ENCODE data around the gene HTR1A.

The HTR1A gene

DNA sequence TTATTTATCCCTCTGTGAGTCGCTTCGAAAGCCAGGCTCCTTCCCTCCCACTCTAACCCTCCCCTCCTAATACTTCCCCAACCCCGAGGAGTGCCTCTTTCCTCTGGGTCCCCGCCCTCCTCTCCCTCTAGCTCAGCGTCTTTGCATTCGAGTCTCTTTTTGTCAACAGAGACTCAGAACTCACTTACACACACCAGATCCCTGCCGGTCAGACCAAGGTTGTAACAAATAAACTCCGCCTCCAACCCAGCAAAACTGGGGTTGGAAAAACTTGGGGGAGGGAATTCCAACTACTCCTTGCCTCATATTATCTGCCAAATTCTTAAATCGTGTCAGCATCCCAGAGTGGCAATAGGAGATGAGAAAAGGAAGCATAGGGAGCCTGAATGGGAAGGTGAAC lies at the start of gene HTR1A:
Gene HTR1A (minus strand): TSS at position 167 of the 400 bp plus-strand sequence. CDS start 726 bp downstream, outside the sequence.
- no peak within 1 kb of the TSS for H3K9ac ChIP-seq (ENCODE audit: insufficient read length, low read depth)
- H3K27me3 ChIP-seq (ENCODE audit: insufficient read depth, insufficient read length), result peaks cover 32% of the 10 kb centered on the region
- H3K4me1 ChIP-seq (ENCODE audit: insufficient read depth, insufficient read length), result no peaks in the 10 kb centered on the region
- no peak for DNase-seq (ENCODE audit: low read depth, low spot score)
- no peaks in the 10 kb centered on the region for H3K36me3 ChIP-seq (ENCODE audit: insufficient read depth, insufficient read length, low read length)
- TF ChIP-seq SUZ12 (IDR thresholded peaks at IDR 0.05; ENCODE audit: extremely low read depth, insufficient read depth, insufficient read length) (no peak), YY1 (IDR thresholded peaks at IDR 0.05; ENCODE audit: insufficient read depth, insufficient read length) (no peak), ZNF274 (IDR thresholded peaks at IDR 0.05; ENCODE audit: low read depth, low read length) (no peak)
- peaks cover 6% of the 10 kb centered on the region; the same call in 1 of the 2 replicates for H3K9me3 ChIP-seq (ENCODE audit: insufficient read depth, low read length)
- H3K4me3 ChIP-seq (ENCODE audit: insufficient read length, low read depth), result peak within 1 kb of the TSS; percentile 18

GRCh38 chr5:64003966-64004365 lies 41.7 kb upstream of the HTR1A start:
- Histone ChIP-seq H3K4me1 (ENCODE audit: insufficient read depth, insufficient read length) (no peaks in the 10 kb centered on the region), H3K9ac (ENCODE audit: insufficient read length, low read depth) (no peak overlapping the region), H3K36me3 (ENCODE audit: insufficient read depth, insufficient read length, low read length) (no peaks in the 10 kb centered on the region), H3K4me3 (ENCODE audit: insufficient read length, low read depth) (no peak overlapping the region), H3K9me3 (ENCODE audit: insufficient read depth, low read length) (no peaks in the 10 kb centered on the region), H3K27me3 (ENCODE audit: insufficient read depth, insufficient read length) (no peaks in the 10 kb centered on the region)
- TF ChIP-seq ZNF274 (IDR thresholded peaks at IDR 0.05; ENCODE audit: low read depth, low read length) (no peak), SUZ12 (IDR thresholded peaks at IDR 0.05; ENCODE audit: extremely low read depth, insufficient read depth, insufficient read length) (no peak), YY1 (IDR thresholded peaks at IDR 0.05; ENCODE audit: insufficient read depth, insufficient read length) (no peak)
- DNase-seq (ENCODE audit: low read depth, low spot score), result no peak

DNA sequence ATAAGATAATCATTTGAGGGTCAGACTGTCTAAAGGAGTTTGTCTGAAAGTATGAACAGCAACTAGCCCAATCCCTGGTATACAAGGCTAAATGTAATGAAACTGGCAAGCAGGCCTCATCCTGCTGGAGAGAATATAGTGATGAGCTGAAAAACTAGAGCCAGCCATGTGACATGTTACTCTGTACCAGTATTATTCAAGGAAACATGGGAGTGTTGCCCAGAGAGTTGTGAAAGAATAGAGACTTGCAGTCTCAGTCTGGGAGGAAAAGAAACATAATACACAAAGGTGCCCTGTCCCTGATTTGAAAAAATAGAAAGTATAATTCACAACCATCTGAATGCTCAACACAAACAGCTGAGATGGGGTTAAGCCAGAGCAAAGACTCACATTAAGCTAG lies 37.9 kb upstream of the HTR1A start:
- Histone ChIP-seq H3K36me3 (ENCODE audit: insufficient read depth, insufficient read length, low read length) (no peaks in the 10 kb centered on the region), H3K4me1 (ENCODE audit: insufficient read depth, insufficient read length) (no peaks in the 10 kb centered on the region), H3K4me3 (ENCODE audit: insufficient read length, low read depth) (no peak overlapping the region), H3K9me3 (ENCODE audit: insufficient read depth, low read length) (no peaks in the 10 kb centered on the region), H3K27me3 (ENCODE audit: insufficient read depth, insufficient read length) (no peaks in the 10 kb centered on the region), H3K9ac (ENCODE audit: insufficient read length, low read depth) (no peak overlapping the region)
- no peak for TF ChIP-seq SUZ12 (IDR thresholded peaks at IDR 0.05; ENCODE audit: extremely low read depth, insufficient read depth, insufficient read length)
- no peak for TF ChIP-seq YY1 (IDR thresholded peaks at IDR 0.05; ENCODE audit: insufficient read depth, insufficient read length)
- no peak for TF ChIP-seq ZNF274 (IDR thresholded peaks at IDR 0.05; ENCODE audit: low read depth, low read length)
- DNase-seq (ENCODE audit: low read depth, low spot score), result no peak

GRCh38 chr5:63987053-63987452 lies 24.8 kb upstream of the HTR1A start:
- H3K9ac ChIP-seq (ENCODE audit: insufficient read length, low read depth), result no peak overlapping the region
- no peak overlapping the region for H3K4me3 ChIP-seq (ENCODE audit: insufficient read length, low read depth)
- H3K9me3 ChIP-seq (ENCODE audit: insufficient read depth, low read length), result no peaks in the 10 kb centered on the region
- TF ChIP-seq SUZ12 (IDR thresholded peaks at IDR 0.05; ENCODE audit: extremely low read depth, insufficient read depth, insufficient read length) (no peak), YY1 (IDR thresholded peaks at IDR 0.05; ENCODE audit: insufficient read depth, insufficient read length) (no peak), ZNF274 (IDR thresholded peaks at IDR 0.05; ENCODE audit: low read depth, low read length) (no peak)
- no peaks in the 10 kb centered on the region for H3K4me1 ChIP-seq (ENCODE audit: insufficient read depth, insufficient read length)
- H3K36me3 ChIP-seq (ENCODE audit: insufficient read depth, insufficient read length, low read length), result no peaks in the 10 kb centered on the region
- DNase-seq (ENCODE audit: low read depth, low spot score), result no peak
- H3K27me3 ChIP-seq (ENCODE audit: insufficient read depth, insufficient read length), result no peaks in the 10 kb centered on the region

DNA sequence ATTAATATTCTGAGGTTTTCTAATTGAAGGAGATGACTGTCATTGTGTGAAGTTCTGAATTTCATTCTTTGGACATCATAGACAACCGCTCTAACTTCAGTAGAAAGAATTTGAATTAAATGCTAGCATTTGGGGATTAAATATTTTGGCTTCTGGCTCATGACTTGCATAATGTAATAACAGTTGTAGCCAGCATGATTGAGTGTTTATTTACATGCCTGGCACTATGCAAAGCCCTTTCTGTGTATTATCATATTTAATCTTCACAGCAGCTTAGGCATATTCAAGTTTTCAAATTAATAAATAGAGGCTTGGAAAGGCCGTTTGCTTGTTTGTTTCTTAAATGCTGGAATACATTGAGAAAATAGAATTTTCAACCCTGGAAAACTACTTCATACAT lies 19.6 kb upstream of the HTR1A start:
- Histone ChIP-seq H3K36me3 (ENCODE audit: insufficient read depth, insufficient read length, low read length) (no peaks in the 10 kb centered on the region), H3K4me3 (ENCODE audit: insufficient read length, low read depth) (no peak overlapping the region), H3K9me3 (ENCODE audit: insufficient read depth, low read length) (no peaks in the 10 kb centered on the region), H3K9ac (ENCODE audit: insufficient read length, low read depth) (no peak overlapping the region), H3K4me1 (ENCODE audit: insufficient read depth, insufficient read length) (no peaks in the 10 kb centered on the region), H3K27me3 (ENCODE audit: insufficient read depth, insufficient read length) (no peaks in the 10 kb centered on the region)
- no peak for DNase-seq (ENCODE audit: low read depth, low spot score)
- TF ChIP-seq YY1 (IDR thresholded peaks at IDR 0.05; ENCODE audit: insufficient read depth, insufficient read length) (no peak), ZNF274 (IDR thresholded peaks at IDR 0.05; ENCODE audit: low read depth, low read length) (no peak), SUZ12 (IDR thresholded peaks at IDR 0.05; ENCODE audit: extremely low read depth, insufficient read depth, insufficient read length) (no peak)

GRCh38 chr5:63963926-63964325 lies 1.7 kb upstream of the HTR1A start:
- peaks cover 32% of the 10 kb centered on the region for H3K27me3 ChIP-seq (ENCODE audit: insufficient read depth, insufficient read length)
- H3K36me3 ChIP-seq (ENCODE audit: insufficient read depth, insufficient read length, low read length), result no peaks in the 10 kb centered on the region
- peaks cover 6% of the 10 kb centered on the region; the same call in 1 of the 2 replicates for H3K9me3 ChIP-seq (ENCODE audit: insufficient read depth, low read length)
- H3K4me3 ChIP-seq (ENCODE audit: insufficient read length, low read depth), result no peak overlapping the region
- no peaks in the 10 kb centered on the region for H3K4me1 ChIP-seq (ENCODE audit: insufficient read depth, insufficient read length)
- H3K9ac ChIP-seq (ENCODE audit: insufficient read length, low read depth), result no peak overlapping the region
- TF ChIP-seq SUZ12 (IDR thresholded peaks at IDR 0.05; ENCODE audit: extremely low read depth, insufficient read depth, insufficient read length), result no peak
- TF ChIP-seq YY1 (IDR thresholded peaks at IDR 0.05; ENCODE audit: insufficient read depth, insufficient read length), result no peak
- no peak for TF ChIP-seq ZNF274 (IDR thresholded peaks at IDR 0.05; ENCODE audit: low read depth, low read length)
- no peak for DNase-seq (ENCODE audit: low read depth, low spot score)

GRCh38 chr5:63963080-63963735 lies 963 bp upstream of the HTR1A start:
- no peak for TF ChIP-seq YY1 (IDR thresholded peaks at IDR 0.05; ENCODE audit: insufficient read depth, insufficient read length)
- Histone ChIP-seq H3K4me3 (ENCODE audit: insufficient read length, low read depth) (no peak overlapping the region), H3K27me3 (ENCODE audit: insufficient read depth, insufficient read length) (peaks cover 32% of the 10 kb centered on the region), H3K4me1 (ENCODE audit: insufficient read depth, insufficient read length) (no peaks in the 10 kb centered on the region), H3K9me3 (ENCODE audit: insufficient read depth, low read length) (peaks cover 6% of the 10 kb centered on the region; the same call in 1 of the 2 replicates), H3K9ac (ENCODE audit: insufficient read length, low read depth) (no peak overlapping the region), H3K36me3 (ENCODE audit: insufficient read depth, insufficient read length, low read length) (no peaks in the 10 kb centered on the region)
- DNase-seq (ENCODE audit: low read depth, low spot score), result peak; percentile 68

All from NT2/D1 (cell line).